GM21447 (cell line): ENCODE data around the gene RAI1.

ENCODE experiments used
- ATAC-seq: cut with Tn5 transposase; IDR thresholded peaks from one replicate; pipeline ENCODE4 v1.9.1; 2021; ENCODE audit not compliant: unreplicated experiment

The RAI1 gene

DNA sequence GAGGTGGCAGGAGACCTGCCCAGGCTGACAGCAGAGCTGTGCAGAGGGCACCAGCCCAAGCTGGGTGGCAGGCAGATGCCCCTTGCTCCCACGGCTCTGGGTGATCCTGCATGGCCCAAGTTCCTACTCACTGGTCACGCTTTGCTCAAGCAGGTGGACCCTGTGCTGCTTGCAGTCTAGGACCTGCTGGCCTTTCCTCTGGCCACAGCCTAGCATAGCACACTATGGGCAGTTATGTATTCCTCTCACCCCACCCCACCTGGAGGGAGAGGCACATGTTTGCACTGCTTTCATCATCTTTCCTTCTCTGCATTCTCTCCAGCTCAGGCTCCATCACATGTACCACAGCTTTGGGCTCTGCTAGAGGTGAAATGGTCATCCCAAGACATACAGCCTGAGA is 175.1 kb downstream of the RAI1 start:
- ATAC-seq, result no peak

DNA sequence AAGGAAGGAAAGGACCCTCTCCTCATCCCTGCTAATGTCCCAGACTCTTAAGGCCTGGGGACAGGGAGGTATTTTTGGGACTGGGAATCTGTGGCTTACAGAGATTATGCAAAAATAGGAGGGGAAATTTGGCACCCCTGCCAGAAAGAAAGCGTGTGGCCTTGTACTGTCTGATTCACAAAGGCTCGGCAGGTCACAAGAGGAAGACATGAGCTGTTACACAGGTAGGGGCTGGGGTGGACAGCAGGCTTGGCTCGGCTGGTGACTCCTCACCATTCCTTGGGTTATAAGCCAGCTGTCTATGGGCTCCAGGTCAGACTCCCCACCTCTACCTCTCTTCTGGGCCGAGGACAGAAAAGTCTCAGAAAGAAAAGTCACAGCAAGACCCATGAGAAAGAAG is 176.2 kb downstream of the RAI1 start:
- no peak for ATAC-seq

DNA sequence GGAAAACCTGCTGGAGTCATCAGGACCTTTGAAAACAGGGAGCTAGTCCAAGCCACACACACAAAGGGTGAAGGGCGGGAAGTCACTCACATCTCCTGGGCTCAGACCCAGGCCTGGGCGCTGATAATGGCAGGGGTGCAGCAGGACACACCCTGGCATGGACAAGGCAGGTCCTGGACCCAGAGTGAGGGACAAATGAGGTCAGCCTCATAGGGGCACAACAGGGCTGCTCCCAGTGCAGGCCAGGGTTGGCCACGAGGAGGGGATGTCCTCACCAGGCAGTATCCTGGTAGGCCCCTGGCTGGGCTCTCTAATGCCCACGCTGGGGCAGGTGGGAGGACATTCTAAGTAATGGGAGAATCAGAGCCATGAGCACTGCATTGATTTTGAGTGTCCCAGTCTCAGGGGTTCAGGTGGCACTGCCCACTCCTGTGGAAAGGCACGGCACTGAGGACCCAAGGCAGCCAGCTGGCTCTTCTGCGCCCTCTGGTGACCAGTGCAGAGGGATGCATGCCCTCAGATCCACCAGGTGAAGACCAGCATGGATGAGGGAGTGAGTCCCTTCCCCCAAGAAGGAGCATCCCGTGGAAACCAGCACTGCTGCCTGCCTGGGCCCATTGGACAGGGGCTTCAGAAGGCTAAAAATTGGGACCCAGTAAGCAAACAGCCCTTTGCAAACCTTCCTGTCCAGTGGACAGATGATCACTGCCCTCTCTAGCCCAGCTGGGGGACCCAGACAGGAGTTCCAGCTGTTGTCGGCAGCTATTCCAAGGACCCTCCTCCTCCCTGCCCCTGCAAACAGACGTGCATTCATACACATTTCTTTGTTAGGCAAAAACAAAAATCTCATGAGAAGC is 178.9 kb downstream of the RAI1 start:
- ATAC-seq, result no peak

DNA sequence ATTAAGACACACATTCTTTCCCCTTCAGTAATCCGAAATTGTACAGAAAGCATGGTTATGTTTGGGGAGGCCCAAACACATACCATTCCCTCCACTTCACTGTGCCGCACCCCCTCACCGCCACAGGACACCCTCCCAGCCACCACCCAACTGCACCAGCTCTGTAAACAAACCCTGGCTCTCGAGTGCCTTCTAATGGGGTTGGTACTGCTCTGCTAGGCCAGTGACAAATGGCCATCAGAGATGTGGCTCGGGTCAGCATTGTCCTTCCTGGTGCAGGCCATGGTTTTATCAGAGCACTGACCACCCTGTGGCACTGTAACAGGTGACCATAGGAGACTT is 179.5 kb downstream of the RAI1 start:
- ATAC-seq, result no peak
